ENCODE results near the gene METTL23.
"Not testable (repeated sequence)": the region's sequence is repeated elsewhere in the genome, so short reads cannot be mapped to it uniquely, and the experiment has no call there.

The METTL23 gene

GRCh38 chr17:76713765-76714164, 12.9 kb upstream of the METTL23 start:
- DNase-seq (ENCODE audit: low spot score): no peak

GRCh38 chr17:76714336-76714735, 12.3 kb upstream of the METTL23 start:
- no peak for DNase-seq (ENCODE audit: low spot score)

- peak; percentile 79 for DNase-seq (ENCODE audit: low spot score)
Observed at GRCh38 chr17:76714822-76715495, 11.7 kb upstream of the METTL23 start.

- no peak for DNase-seq (ENCODE audit: low spot score)
Observed at GRCh38 chr17:76715496-76715830, 11.2 kb upstream of the METTL23 start.

GRCh38 chr17:76716146-76716838, 10.3 kb upstream of the METTL23 start:
- DNase-seq (ENCODE audit: low spot score): peak; percentile 85

- no peak for DNase-seq (ENCODE audit: low spot score)
Observed at GRCh38 chr17:76716839-76717215, 9.8 kb upstream of the METTL23 start.

- no peak for DNase-seq (ENCODE audit: low spot score)
Observed at GRCh38 chr17:76718516-76718915, 8.1 kb upstream of the METTL23 start.

- DNase-seq (ENCODE audit: low spot score): no peak
Observed at GRCh38 chr17:76720211-76720610, 6.4 kb upstream of the METTL23 start.

- DNase-seq (ENCODE audit: low spot score): no peak
Observed at GRCh38 chr17:76720941-76721340, 5.7 kb upstream of the METTL23 start.

- no peak for DNase-seq (ENCODE audit: low spot score)
Observed at GRCh38 chr17:76721463-76721862, 5.2 kb upstream of the METTL23 start.

- DNase-seq (ENCODE audit: low spot score): no peak
Observed at GRCh38 chr17:76722279-76722678, 4.4 kb upstream of the METTL23 start.

- DNase-seq (ENCODE audit: low spot score): not testable (repeated sequence)
Observed at GRCh38 chr17:76722977-76723376, 3.7 kb upstream of the METTL23 start.

GRCh38 chr17:76723812-76724211, 2.8 kb upstream of the METTL23 start:
- DNase-seq (ENCODE audit: low spot score): no peak

- DNase-seq (ENCODE audit: low spot score): peak; percentile 68
Observed at GRCh38 chr17:76725580-76726230, 934 bp upstream of the METTL23 start.

GRCh38 chr17:76726231-76726775, 336 bp upstream of the METTL23 start, which contains the start of gene JMJD6:
JMJD6 (minus strand) TSS chr17:76726606; CDS start chr17:76726475, 131 bp downstream.
- peak; percentile 97 for DNase-seq (ENCODE audit: low spot score)

GRCh38 chr17:76727745-76728456, 1.3 kb downstream of the METTL23 start:
- DNase-seq (ENCODE audit: low spot score): peak; percentile 33

- DNase-seq (ENCODE audit: low spot score): not testable (repeated sequence)
Observed at GRCh38 chr17:76731800-76732733, 5.4 kb downstream of the METTL23 start.

GRCh38 chr17:76732734-76733617, 6.3 kb downstream of the METTL23 start:
- no peak for DNase-seq (ENCODE audit: low spot score)

GRCh38 chr17:76733618-76733957, 6.9 kb downstream of the METTL23 start:
- no peak for DNase-seq (ENCODE audit: low spot score)
